Liver (tissue), 9 donors: ENCODE measurements around the gene PLCB3. TPM values are rescaled to one million over a fixed set of nuclear protein-coding genes. Genes with fewer than 3 reads are reported as not detected.

Experiments
- DNase-seq: peaks from one replicate; pipeline ENCODE4 v3.0.0-alpha.2; 2017; ENCODE audit warnings: low spot score
- H3K27ac ChIP-seq, 2 donors: one replicate each; pipeline ENCODE4 v1.7.0; 2013; ENCODE audit warnings: inconsistent platforms in 2 of 2, low read length in 2 of 2, control low read depth in 1 of 2, low read depth in 1 of 2, mild to moderate bottlenecking in 1 of 2
- H3K27me3 ChIP-seq, 4 donors: one replicate each; pipeline versions ENCODE4 v1.6.1 to v1.7.0; 2013; ENCODE audit warnings: low read length in 3 of 4, inconsistent platforms in 1 of 4, mild to moderate bottlenecking in 1 of 4, moderate library complexity in 1 of 4; ENCODE audit not compliant: control insufficient read depth in 4 of 4, insufficient read depth in 4 of 4
- H3K36me3 ChIP-seq, 4 donors: one replicate each; pipeline versions ENCODE4 v1.6.1 to v1.7.0; 2013; ENCODE audit warnings: low read length in 3 of 4, mild to moderate bottlenecking in 3 of 4, low read depth in 1 of 4, moderate library complexity in 1 of 4; ENCODE audit not compliant: control insufficient read depth in 4 of 4, insufficient read depth in 3 of 4
- H3K4me1 ChIP-seq, 4 donors: one replicate each; pipeline versions ENCODE4 v1.6.1 to v1.7.0; 2013; ENCODE audit warnings: low read length in 3 of 4, mild to moderate bottlenecking in 3 of 4, moderate library complexity in 1 of 4; ENCODE audit not compliant: control insufficient read depth in 4 of 4, insufficient read depth in 4 of 4
- H3K4me3 ChIP-seq, 3 donors: one replicate each; pipeline versions ENCODE4 v1.6.1 to v1.7.0; 2013; ENCODE audit warnings: low read length in 3 of 3, control low read depth in 1 of 3, low read depth in 1 of 3, mild to moderate bottlenecking in 1 of 3
- H3K9ac ChIP-seq, 2 donors: one replicate each; pipeline ENCODE4 v1.7.0; 2013; ENCODE audit warnings: low read length in 2 of 2, mild to moderate bottlenecking in 2 of 2, moderate library complexity in 2 of 2, control low read depth in 1 of 2, low read depth in 1 of 2
- H3K9me3 ChIP-seq, 4 donors: one replicate each; pipeline versions ENCODE4 v1.6.1 to v1.7.0; 2013; ENCODE audit warnings: low read length in 3 of 4; ENCODE audit not compliant: control insufficient read depth in 4 of 4
- EGR1 ChIP-seq, 2 donors: IDR thresholded peaks; 2 replicates each; pipeline ENCODE4 v1.6.1; 2016 to 2018; ENCODE audit warnings: antibody characterized with exemption in 2 of 2, low read depth in 2 of 2
- FOXA1 ChIP-seq: IDR thresholded peaks from 2 replicates; pipeline ENCODE4 v1.6.1; 2016; ENCODE audit warnings: antibody characterized with exemption
- FOXA2 ChIP-seq: IDR thresholded peaks from 2 replicates; pipeline ENCODE4 v1.6.1; 2016; ENCODE audit warnings: antibody characterized with exemption
- GABPA ChIP-seq, 2 donors: IDR thresholded peaks in 1 of 2; conservative IDR thresholded peaks in 1 of 2; 2 replicates each; pipeline ENCODE4 v1.6.1; 2016; ENCODE audit warnings: antibody characterized with exemption in 2 of 2, mild to moderate bottlenecking in 1 of 2, moderate library complexity in 1 of 2
- HNF4A ChIP-seq, 2 donors: conservative IDR thresholded peaks; 2 replicates each; pipeline ENCODE4 v1.6.1; 2016; ENCODE audit warnings: antibody characterized with exemption in 2 of 2, mild to moderate bottlenecking in 2 of 2
- HNF4G ChIP-seq: IDR thresholded peaks from 2 replicates; pipeline ENCODE4 v1.6.1; 2016; ENCODE audit warnings: antibody characterized with exemption
- JUND ChIP-seq, 2 donors: IDR thresholded peaks; 2 replicates each; pipeline ENCODE4 v1.6.1; 2016; ENCODE audit warnings: antibody characterized with exemption in 2 of 2
- RAD21 ChIP-seq, 2 donors: IDR thresholded peaks; 2 replicates each; pipeline ENCODE4 v1.6.1; 2016; ENCODE audit warnings: antibody characterized with exemption in 2 of 2, mild to moderate bottlenecking in 2 of 2
- RXRA ChIP-seq, 2 donors: IDR thresholded peaks; 2 replicates each; pipeline ENCODE4 v1.6.1; 2017 to 2018; ENCODE audit warnings: antibody characterized with exemption in 2 of 2, mild to moderate bottlenecking in 1 of 2
- SP1 ChIP-seq: IDR thresholded peaks from 2 replicates; pipeline ENCODE4 v1.6.1; 2018; ENCODE audit warnings: antibody characterized with exemption, mild to moderate bottlenecking
- TAF1 ChIP-seq: conservative IDR thresholded peaks from 2 replicates; pipeline ENCODE4 v1.6.1; 2016; ENCODE audit warnings: antibody characterized with exemption, mild to moderate bottlenecking
- YY1 ChIP-seq: IDR thresholded peaks from 2 replicates; pipeline ENCODE4 v1.6.1; 2016; ENCODE audit warnings: antibody characterized with exemption, mild to moderate bottlenecking
- WGBS: extraction: QIAGEN DNeasy Blood & Tissue Kit; methylation state at CpG from one replicate; pipeline ENCODE4 v1.1.7; 2013; 5-methylcytosine and 5-hydroxymethylcytosine counted together
- polyA plus RNA-seq, 2 donors: library from polyadenylated mRNA; stranded (reverse) in 1 of 2; unstranded in 1 of 2; fragments of 200-250 nt in 1 of 2; fragments of >200 nt in 1 of 2; fragmentation: Nextera tagmentation in 1 of 2; extraction: Ambion mirVana in 1 of 2; gene quantifications; one replicate each; pipeline versions ENCODE4 v1.2.1 to v1.2.3, GENCODE V29; 2013 to 2015
- total RNA-seq, 2 donors: library from RNA; depleted of rRNA; stranded (reverse); fragments of >200 nt; gene quantifications; one replicate each; pipeline ENCODE4 v1.2.3, GENCODE V29; 2014
- TF ChIP-seq, protein P1 (sequence below): fragments of 150-350 bp; IDR thresholded peaks from 2 replicates; pipeline ENCODE4 v1.5.1; 2017; ENCODE audit warnings: improper control_type of control experiment, low read depth, low read length; ENCODE audit not compliant: missing input control
- TF ChIP-seq, protein P2 (sequence below): IDR thresholded peaks from 2 replicates; pipeline ENCODE4 v1.6.1; 2016; ENCODE audit warnings: antibody characterized with exemption
- TF ChIP-seq, protein P3 (sequence below): IDR thresholded peaks from 2 replicates; pipeline ENCODE4 v1.6.1; 2016; ENCODE audit warnings: antibody characterized with exemption, mild to moderate bottlenecking
- donor health status: healthy.
- donor health status: healthy.
- donor health status: healthy.
- donor health status: healthy.
- donor health status: healthy.

Gene PLCB3
- total and polyA plus RNA-seq, 4 donors, result 0.79 to 8.5 (median 5.4) TPM

DNA sequence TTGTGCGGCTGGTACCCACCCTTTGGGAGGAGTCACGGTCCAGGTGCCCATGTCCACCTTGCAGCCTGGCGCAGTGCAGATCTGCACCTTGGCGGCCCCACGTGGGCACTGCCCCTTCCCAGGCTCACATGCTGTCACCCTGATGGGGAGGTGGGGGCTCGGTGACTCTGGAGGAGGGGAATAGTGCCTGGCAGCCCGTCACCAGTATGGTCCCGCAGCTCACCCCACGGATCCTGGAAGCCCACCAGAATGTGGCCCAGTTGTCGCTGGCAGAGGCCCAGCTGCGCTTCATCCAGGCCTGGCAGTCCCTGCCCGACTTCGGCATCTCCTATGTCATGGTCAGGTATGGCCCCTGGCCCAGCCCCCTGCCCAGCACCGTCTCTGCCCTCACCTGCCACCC lies 30.5 kb upstream of the PLCB3 start:
- Histone ChIP-seq H3K27me3 (no peaks in the 10 kb centered on the region), H3K9me3 (no peaks in the 10 kb centered on the region), H3K9ac (no peak overlapping the region), H3K27ac (no peak overlapping the region), H3K4me3 (no peak overlapping the region), H3K36me3 (peaks cover 0 to 24% (median 9%) of the 10 kb centered on the region in 4 donors), H3K4me1 (peaks cover 12 to 27% (median 22%) of the 10 kb centered on the region in 4 donors)
- no peak for DNase-seq
- WGBS, result 94% methylated on average over 14 of the region's 14 CpGs
- TF ChIP-seq FOXA1, result no peak
- no peak for TF ChIP-seq HNF4A (conservative IDR thresholded peaks at IDR 0.05)
- TF ChIP-seq YY1, result no peak
- TF ChIP-seq JUND (IDR thresholded peaks at IDR 0.05), result no peak
- TF ChIP-seq, protein P1, sequence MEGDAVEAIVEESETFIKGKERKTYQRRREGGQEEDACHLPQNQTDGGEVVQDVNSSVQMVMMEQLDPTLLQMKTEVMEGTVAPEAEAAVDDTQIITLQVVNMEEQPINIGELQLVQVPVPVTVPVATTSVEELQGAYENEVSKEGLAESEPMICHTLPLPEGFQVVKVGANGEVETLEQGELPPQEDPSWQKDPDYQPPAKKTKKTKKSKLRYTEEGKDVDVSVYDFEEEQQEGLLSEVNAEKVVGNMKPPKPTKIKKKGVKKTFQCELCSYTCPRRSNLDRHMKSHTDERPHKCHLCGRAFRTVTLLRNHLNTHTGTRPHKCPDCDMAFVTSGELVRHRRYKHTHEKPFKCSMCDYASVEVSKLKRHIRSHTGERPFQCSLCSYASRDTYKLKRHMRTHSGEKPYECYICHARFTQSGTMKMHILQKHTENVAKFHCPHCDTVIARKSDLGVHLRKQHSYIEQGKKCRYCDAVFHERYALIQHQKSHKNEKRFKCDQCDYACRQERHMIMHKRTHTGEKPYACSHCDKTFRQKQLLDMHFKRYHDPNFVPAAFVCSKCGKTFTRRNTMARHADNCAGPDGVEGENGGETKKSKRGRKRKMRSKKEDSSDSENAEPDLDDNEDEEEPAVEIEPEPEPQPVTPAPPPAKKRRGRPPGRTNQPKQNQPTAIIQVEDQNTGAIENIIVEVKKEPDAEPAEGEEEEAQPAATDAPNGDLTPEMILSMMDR, result no peak
- TF ChIP-seq SP1, result no peak
- no peak for TF ChIP-seq RAD21 (IDR thresholded peaks at IDR 0.05)

DNA sequence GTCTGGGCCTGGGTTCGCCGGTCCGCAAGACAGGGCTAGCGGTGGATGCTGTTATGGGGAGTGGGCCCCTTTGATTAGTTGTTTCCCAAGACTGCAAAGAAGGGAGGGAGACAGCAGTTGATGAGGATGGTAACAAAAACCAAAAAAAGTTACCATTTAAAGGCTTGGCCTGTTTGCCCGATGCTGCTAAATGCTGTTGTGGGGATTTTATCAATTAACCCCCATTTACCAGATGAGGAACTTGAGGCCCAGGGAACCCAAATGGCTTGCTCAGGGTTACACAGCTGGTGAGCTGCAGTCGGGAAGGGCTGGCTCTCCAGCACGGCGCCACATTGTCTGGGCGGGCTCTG lies 28.7 kb upstream of the PLCB3 start:
- TF ChIP-seq RXRA (IDR thresholded peaks at IDR 0.05), result no peak
- TF ChIP-seq GABPA (IDR thresholded peaks at IDR 0.05 in 1 of 2, conservative IDR thresholded peaks at IDR 0.05 in 1 of 2), result no peak
- no peak for TF ChIP-seq FOXA2
- TF ChIP-seq, protein P1, result no peak
- TF ChIP-seq YY1, result no peak
- H3K9ac ChIP-seq, result no peak overlapping the region
- WGBS, result 85% methylated on average over 9 of the region's 9 CpGs
- no peak overlapping the region for H3K27ac ChIP-seq
- no peak overlapping the region for H3K4me3 ChIP-seq
- H3K9me3 ChIP-seq, result no peaks in the 10 kb centered on the region
- H3K27me3 ChIP-seq, result no peaks in the 10 kb centered on the region
- peaks cover 18 to 41% (median 32%) of the 10 kb centered on the region in 4 donors for H3K4me1 ChIP-seq
- H3K36me3 ChIP-seq, result peaks cover 0 to 24% (median 9%) of the 10 kb centered on the region in 4 donors
- no peak for DNase-seq

DNA sequence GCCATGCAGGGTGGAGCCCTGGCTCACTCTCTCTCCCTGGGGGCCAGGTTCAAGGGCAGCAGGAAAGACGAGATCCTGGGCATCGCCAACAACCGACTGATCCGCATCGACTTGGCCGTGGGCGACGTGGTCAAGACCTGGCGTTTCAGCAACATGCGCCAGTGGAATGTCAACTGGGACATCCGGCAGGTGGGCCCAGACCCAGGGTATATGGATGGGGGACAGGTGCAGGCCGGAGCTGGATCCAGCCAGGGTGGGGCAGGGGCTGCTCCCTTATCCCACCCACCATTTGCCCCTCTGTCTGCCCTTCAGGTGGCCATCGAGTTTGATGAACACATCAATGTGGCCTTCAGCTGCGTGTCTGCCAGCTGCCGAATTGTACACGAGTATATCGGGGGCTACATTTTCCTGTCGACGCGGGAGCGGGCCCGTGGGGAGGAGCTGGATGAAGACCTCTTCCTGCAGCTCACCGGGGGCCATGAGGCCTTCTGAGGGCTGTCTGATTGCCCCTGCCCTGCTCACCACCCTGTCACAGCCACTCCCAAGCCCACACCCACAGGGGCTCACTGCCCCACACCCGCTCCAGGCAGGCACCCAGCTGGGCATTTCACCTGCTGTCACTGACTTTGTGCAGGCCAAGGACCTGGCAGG lies 28.2 kb upstream of the PLCB3 start:
- Histone ChIP-seq H3K4me3 (no peak overlapping the region), H3K4me1 (peaks cover 18 to 41% (median 32%) of the 10 kb centered on the region in 4 donors), H3K27me3 (no peaks in the 10 kb centered on the region), H3K9ac (no peak overlapping the region), H3K27ac (no peak overlapping the region), H3K36me3 (peaks cover 0 to 24% (median 9%) of the 10 kb centered on the region in 4 donors), H3K9me3 (no peaks in the 10 kb centered on the region)
- DNase-seq, result no peak
- WGBS, result 89% methylated on average over 24 of the region's 24 CpGs
- no peak for TF ChIP-seq YY1
- no peak for TF ChIP-seq JUND (IDR thresholded peaks at IDR 0.05)
- TF ChIP-seq TAF1, result no peak
- no peak for TF ChIP-seq FOXA1
- TF ChIP-seq, protein P1, result no peak
- no peak for TF ChIP-seq HNF4A (conservative IDR thresholded peaks at IDR 0.05)
- no peak for TF ChIP-seq EGR1 (IDR thresholded peaks at IDR 0.05; ENCODE audit: low read depth in 2 of 2)
- TF ChIP-seq RXRA (IDR thresholded peaks at IDR 0.05), result no peak
- TF ChIP-seq, protein P2, sequence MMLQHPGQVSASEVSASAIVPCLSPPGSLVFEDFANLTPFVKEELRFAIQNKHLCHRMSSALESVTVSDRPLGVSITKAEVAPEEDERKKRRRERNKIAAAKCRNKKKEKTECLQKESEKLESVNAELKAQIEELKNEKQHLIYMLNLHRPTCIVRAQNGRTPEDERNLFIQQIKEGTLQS, result no peak
- no peak for TF ChIP-seq FOXA2
- TF ChIP-seq, protein P3, sequence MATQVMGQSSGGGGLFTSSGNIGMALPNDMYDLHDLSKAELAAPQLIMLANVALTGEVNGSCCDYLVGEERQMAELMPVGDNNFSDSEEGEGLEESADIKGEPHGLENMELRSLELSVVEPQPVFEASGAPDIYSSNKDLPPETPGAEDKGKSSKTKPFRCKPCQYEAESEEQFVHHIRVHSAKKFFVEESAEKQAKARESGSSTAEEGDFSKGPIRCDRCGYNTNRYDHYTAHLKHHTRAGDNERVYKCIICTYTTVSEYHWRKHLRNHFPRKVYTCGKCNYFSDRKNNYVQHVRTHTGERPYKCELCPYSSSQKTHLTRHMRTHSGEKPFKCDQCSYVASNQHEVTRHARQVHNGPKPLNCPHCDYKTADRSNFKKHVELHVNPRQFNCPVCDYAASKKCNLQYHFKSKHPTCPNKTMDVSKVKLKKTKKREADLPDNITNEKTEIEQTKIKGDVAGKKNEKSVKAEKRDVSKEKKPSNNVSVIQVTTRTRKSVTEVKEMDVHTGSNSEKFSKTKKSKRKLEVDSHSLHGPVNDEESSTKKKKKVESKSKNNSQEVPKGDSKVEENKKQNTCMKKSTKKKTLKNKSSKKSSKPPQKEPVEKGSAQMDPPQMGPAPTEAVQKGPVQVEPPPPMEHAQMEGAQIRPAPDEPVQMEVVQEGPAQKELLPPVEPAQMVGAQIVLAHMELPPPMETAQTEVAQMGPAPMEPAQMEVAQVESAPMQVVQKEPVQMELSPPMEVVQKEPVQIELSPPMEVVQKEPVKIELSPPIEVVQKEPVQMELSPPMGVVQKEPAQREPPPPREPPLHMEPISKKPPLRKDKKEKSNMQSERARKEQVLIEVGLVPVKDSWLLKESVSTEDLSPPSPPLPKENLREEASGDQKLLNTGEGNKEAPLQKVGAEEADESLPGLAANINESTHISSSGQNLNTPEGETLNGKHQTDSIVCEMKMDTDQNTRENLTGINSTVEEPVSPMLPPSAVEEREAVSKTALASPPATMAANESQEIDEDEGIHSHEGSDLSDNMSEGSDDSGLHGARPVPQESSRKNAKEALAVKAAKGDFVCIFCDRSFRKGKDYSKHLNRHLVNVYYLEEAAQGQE, result no peak
- no peak for TF ChIP-seq HNF4G
